HG03575 (cell line): ENCODE measurements around the gene ATXN7L2.
"Not testable (repeated sequence)": the region's sequence is repeated elsewhere in the genome, so short reads cannot be mapped to it uniquely, and the experiment has no call there.

Experiments
- ATAC-seq: cut with Tn5 transposase; IDR thresholded peaks from one replicate; pipeline ENCODE4 v1.9.1; 2021; ENCODE audit not compliant: unreplicated experiment, insufficient number of reproducible peaks, low FRiP score; ENCODE audit errors: extremely low read depth

ATXN7L2 gene

DNA sequence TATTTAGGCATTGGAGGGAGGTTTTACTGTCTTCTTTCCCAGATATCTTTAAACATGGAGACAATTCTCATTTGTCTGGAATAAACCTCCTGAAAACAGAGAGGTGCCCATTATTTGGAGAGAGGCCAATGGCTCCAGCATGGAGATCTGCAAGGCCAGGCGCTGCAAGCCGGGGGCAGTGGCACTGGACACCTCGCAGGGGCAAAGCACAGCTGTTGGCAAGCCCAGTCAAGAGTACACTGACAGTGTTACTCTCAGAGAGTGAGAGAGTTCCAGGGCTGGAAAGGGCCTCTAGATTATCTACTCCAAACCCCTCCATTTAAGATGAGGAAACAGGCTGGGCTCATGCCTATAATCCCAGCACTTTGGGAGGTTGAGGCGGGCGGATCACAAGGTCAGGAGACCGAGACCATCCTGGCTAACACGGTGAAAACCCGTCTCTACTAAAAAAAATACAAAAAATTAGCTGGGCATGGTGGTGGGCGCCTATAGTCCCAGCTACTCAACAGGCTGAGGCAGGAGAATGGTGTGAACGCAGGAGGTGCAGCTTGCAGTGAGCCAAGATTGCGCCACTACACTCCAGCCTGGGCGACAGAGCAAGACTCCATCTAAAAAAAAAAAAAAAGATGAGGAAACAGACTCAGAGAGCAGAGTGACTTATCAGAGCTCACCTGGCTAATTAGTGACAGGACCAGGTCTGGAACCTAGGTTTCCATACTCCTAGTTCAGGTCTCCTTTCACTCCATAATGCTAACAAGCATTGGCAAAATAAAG, 10.2 kb upstream of the ATXN7L2 start:
- ATAC-seq = not testable (repeated sequence)

- no peak for ATAC-seq
Observed at GRCh38 chr1:109474697-109475096, 9.0 kb upstream of the ATXN7L2 start.

DNA sequence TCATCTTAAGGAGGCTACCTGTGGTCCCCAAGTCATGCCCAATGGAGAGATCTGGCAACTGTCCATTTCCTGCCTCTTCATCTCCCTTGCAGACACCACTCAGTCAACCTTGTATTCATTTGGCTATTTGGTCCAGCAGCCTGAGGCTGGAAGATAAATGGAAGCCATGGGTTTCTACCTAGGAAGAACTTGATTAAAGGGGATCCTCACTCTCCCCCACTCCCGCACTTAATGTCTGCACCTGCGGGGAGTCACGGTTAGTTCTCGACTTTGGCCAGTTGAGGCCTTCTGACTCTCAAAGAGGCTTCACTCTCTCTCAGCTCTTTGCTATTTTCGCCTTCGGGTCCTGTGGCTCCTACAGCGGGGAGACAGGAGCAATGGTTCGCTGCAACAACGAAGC, 8.4 kb upstream of the ATXN7L2 start:
- no peak for ATAC-seq

GRCh38 chr1:109476825-109477224, 6.9 kb upstream of the ATXN7L2 start:
- no peak for ATAC-seq

GRCh38 chr1:109477821-109478220, 5.9 kb upstream of the ATXN7L2 start:
- ATAC-seq = no peak

- no peak for ATAC-seq
Observed at GRCh38 chr1:109478806-109479205, 4.9 kb upstream of the ATXN7L2 start.

DNA sequence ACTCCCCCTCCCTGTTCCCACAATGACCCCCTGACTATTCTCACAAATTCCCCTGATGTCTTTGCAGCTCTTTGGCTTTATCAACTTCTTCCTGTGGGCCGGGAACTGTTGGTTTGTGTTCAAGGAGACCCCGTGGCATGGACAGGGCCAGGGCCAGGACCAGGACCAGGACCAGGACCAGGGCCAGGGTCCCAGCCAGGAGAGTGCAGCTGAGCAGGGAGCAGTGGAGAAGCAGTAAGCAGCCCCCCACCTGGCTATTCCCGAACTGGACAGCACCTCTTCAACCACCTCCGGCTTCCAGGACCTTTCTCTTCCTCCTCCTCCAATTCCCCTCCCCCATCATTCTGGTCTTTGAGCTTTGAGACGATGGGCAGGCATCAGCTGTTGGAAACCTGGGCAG, 4.4 kb upstream of the ATXN7L2 start:
- ATAC-seq = no peak

DNA sequence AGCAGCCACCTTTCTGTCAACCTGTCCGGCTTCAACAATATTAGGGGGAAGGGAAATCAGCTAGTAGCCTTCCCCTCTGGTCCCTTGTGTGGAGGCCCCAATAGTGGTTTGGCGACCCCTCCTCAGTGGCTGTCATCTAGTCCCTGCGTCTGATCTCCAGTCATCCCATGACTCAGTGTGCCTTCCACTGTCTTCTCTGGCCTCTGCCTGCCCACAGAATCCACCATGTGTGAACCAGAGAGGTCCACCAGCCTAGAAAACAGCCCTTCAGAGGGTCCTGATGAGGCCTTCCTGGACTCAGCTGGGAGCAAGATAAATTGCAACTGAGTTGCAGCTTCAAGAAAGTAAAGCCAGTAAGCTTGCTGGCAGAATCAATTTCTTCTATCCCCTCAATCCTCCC, 3.8 kb upstream of the ATXN7L2 start:
- ATAC-seq = no peak

GRCh38 chr1:109481646-109482045, 2.1 kb upstream of the ATXN7L2 start:
- no peak for ATAC-seq

- ATAC-seq = no peak
Observed at GRCh38 chr1:109482242-109482641, 1.5 kb upstream of the ATXN7L2 start.

DNA sequence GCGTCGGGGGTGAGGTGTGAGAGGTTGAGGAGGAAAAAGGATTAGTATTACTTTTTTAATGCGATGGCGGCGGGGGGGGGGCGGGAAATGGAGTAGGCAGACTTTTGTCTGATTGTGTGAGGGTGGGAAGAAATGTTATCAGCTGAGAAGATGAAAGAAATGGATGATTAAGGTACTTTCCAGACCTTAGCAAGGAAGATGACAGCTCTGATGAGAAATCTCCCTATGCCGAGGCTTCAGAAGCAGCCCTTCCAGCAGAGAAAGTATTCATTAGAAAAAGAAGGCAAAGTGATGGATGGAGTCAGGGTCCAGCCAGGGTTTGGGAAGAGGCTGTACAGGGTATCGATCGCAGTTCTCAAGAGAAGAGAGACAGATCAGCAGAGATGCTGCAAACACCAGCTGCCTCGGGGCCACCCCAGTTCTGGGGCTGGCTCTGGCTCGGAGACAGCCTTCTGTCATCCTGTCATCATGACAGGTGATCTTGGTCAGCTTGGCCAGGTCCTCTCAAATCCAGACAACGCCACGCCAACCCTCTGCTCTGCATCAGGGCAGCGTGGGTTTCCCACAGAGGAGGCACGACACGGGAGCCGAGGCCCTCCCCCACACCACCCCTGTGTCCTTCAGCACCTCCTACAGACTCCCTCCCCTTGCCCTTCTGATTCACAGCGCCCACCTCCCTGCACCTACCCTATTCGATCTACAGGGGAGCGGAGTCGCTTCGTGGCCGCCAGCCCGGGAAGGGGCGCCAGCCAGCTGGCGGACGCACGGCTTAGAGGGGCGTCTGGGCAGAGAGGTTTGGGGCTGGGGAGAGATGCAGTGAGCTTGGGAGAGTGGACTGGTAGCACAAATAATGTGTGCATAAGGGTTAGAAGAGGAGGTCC, 674 bp upstream of the ATXN7L2 start:
- ATAC-seq = no peak

DNA sequence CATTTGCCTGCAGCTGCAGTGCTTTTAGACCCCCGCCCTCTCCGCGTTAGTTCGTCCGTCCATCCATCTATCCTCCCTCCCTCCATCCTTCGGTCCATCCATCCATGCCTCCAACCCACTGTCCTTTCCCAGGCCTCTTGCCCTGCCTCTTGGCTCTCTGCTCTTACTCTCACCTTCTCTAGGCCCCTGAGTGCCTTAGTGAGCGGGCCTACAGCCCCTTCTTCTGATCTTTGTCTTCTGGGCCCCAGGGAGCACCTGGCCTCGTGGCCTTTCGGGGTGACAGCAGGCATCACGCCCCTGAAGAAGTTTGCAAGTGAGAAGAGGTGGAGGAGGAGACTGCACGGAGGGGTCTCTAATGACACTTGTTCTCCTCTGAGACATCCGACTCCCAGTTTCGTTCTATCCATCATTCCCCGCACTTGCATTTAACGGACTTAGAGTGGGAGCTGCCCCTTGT, 842 bp downstream of the ATXN7L2 start:
- no peak for ATAC-seq

GRCh38 chr1:109485001-109485400, 1.3 kb downstream of the ATXN7L2 start:
- ATAC-seq = no peak

GRCh38 chr1:109487261-109487660, 3.6 kb downstream of the ATXN7L2 start:
- ATAC-seq = no peak

DNA sequence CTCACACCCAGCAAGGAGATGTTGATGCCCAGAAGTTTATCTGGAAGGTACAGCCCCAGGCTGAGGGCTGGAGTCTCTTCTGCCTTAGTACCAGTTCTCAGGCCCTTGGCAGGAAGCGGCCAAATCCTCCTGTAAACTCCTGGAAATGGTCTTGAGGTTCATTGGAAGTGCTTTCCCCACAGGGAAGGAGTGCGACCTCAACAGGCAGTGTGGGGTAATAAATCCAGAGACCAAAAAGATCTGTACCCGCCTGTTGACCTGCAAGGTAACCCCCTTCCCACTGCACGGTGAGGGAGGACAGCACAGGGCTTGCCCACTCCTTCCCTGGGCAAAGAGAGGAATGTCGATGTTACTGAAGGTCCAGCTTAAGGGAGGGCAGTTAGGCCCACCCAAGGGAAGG, 4.5 kb downstream of the ATXN7L2 start:
- no peak for ATAC-seq

DNA sequence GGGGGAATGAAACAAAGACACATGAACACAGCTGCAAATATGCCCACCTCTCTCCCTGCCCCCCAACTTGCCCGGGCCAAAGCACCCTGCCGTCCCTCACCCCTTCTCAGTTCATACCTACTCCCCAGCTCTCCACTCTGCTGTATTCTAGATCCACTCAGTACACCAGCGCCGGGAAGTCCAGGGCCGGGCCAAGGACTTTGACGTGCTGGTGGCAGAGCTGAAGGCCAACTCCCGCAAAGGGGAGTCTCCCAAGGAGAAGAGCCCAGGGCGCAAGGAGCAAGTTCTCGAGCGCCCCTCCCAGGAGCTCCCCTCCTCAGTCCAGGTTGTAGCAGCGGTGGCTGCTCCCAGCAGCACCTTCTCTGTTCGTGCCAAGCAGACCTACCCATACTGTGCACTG, 5.0 kb downstream of the ATXN7L2 start:
- ATAC-seq = no peak

GRCh38 chr1:109490029-109490933, 6.6 kb downstream of the ATXN7L2 start:
- ATAC-seq = no peak

GRCh38 chr1:109490934-109491302, 7.2 kb downstream of the ATXN7L2 start:
- no peak for ATAC-seq

DNA sequence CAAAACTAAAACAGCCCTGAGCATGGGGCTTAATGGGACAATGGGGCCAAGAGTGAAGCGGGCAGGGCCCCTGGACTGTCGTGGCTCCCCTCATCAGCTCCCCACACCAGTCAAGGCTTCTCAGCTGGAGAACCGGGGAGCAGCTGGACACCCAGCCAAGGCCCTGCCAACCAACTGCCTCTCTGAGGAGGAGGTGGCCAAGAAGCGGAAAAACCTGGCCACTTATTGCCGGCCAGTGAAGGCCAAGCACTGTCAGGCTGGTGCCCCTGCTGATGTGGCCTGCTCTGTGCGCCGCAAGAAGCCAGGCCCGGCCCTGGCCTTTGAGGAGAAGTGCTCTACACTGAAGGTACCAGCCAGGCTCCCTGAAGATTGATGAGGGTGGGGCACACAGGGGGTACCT, 7.7 kb downstream of the ATXN7L2 start:
- ATAC-seq = no peak
